Upper lobe of right lung (tissue), 1 donor: ENCODE results near the gene C4orf51. TPM values are rescaled to one million over a fixed set of nuclear protein-coding genes. Genes with fewer than 3 reads are reported as not detected.
"Not testable (repeated sequence)": the region's sequence is repeated elsewhere in the genome, so short reads cannot be mapped to it uniquely, and the experiment has no call there.

Experiments
- ATAC-seq: fragments of 200-7000 bp; cut with Tn5 transposase; one replicate; pipeline ENCODE4 v1.9.1; 2020; ENCODE audit warnings: mild to moderate bottlenecking, moderate library complexity
- DNase-seq: peaks from one replicate; pipeline ENCODE4 v3.0.0-alpha.2; 2020
- H3K27ac ChIP-seq: fragments of 200-600 bp; one replicate; pipeline ENCODE4 v1.8.0; 2022
- H3K27me3 ChIP-seq: fragments of 200-600 bp; one replicate; pipeline ENCODE4 v1.8.0; 2022; ENCODE audit warnings: mild to moderate bottlenecking
- H3K36me3 ChIP-seq: fragments of 200-600 bp; one replicate; pipeline ENCODE4 v1.8.0; 2022
- H3K4me1 ChIP-seq: fragments of 200-600 bp; one replicate; pipeline ENCODE4 v1.8.0; 2022
- H3K4me3 ChIP-seq: fragments of 200-600 bp; one replicate; pipeline ENCODE4 v1.8.0; 2022; ENCODE audit warnings: mild to moderate bottlenecking
- H3K9me3 ChIP-seq: fragments of 200-600 bp; one replicate; pipeline ENCODE4 v1.8.0; 2022
- CTCF ChIP-seq: fragments of 200-600 bp; IDR thresholded peaks from one replicate; pipeline ENCODE4 v1.8.0; 2022; ENCODE audit warnings: antibody characterized with exemption
- intact Hi-C: fragments of 100-400 bp; cut with DNase I; formaldehyde crosslinking; loops from one replicate; pipeline ENCODE4 v1.11.0; 2022
- long read RNA-seq: library from polyadenylated mRNA; unstranded; transcript quantifications from one replicate; pipeline ENCODE4 v2.0.0, GENCODE V29; 2021
- total RNA-seq: library from RNA; stranded (reverse); fragmentation: NEBNext Ultra II Directional; extraction: Animal tissue kit (Norgen Biotek cat#: 25700); gene quantifications from one replicate; pipeline ENCODE4 v1.2.1, GENCODE V29; 2021
- donor health status: DM: no; HTN: yes; CAD: no; lungs with severe emphysema.

C4orf51 gene
- total RNA-seq: not detected
- long read RNA-seq, partial matches to known transcripts: 0 of 1 reads
- long read RNA-seq, other reads (novel, unspliced or antisense): 1 of 1 reads

- H3K9me3 ChIP-seq: no peaks in the 10 kb centered on the region
- intact Hi-C loops: no loop called here
- ATAC-seq (peak; percentile 86), DNase-seq (no peak)
- H3K27me3 ChIP-seq: no peaks in the 10 kb centered on the region
- H3K36me3 ChIP-seq: no peaks in the 10 kb centered on the region
- H3K4me3 ChIP-seq: no peak within 1 kb of the TSS
- TF ChIP-seq CTCF: no peak
- peaks cover 20% of the 10 kb centered on the region for H3K4me1 ChIP-seq
- peak within 1 kb of the TSS; percentile 72 for H3K27ac ChIP-seq
Measured at GRCh38 chr4:145679991-145680455, at the start of gene C4orf51. Gene C4orf51 (plus strand): TSS chr4:145680146. CDS start chr4:145680204, 58 bp downstream.

- intact Hi-C loops: no loop called here
- no peaks in the 10 kb centered on the region for H3K4me1 ChIP-seq
- H3K27ac ChIP-seq: no peak overlapping the region
- no peak overlapping the region for H3K4me3 ChIP-seq
- no peaks in the 10 kb centered on the region for H3K27me3 ChIP-seq
- DNase-seq: no peak
- H3K9me3 ChIP-seq: no peaks in the 10 kb centered on the region
- no peak for TF ChIP-seq CTCF
- no peak for ATAC-seq
- peaks cover 12% of the 10 kb centered on the region for H3K36me3 ChIP-seq
Measured at GRCh38 chr4:145635117-145635516, 44.8 kb upstream of the C4orf51 start.

DNA sequence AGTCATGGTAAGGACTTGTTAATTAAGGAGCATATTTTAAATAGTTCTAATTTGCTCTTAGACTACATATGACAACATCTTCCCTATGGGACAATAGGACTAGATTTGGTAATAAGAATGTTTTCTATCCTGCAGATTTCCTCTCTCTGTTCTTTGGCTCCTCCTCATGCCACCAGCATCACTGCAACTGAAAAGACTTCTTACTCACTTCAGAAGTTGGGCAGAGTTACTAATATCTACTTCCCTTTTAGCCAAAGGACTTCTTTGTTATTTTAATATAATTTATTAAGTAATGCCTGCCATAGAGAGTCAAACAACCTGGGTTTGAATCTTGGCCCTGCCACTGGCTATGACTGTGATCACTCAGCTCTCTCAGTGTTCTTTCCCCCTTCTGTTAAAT lies 44.3 kb upstream of the C4orf51 start:
- peaks cover 12% of the 10 kb centered on the region for H3K36me3 ChIP-seq
- ATAC-seq: no peak
- no peaks in the 10 kb centered on the region for H3K4me1 ChIP-seq
- no peak for DNase-seq
- no peak for TF ChIP-seq CTCF
- no peaks in the 10 kb centered on the region for H3K9me3 ChIP-seq
- H3K27me3 ChIP-seq: no peaks in the 10 kb centered on the region
- H3K4me3 ChIP-seq: no peak overlapping the region
- no peak overlapping the region for H3K27ac ChIP-seq
- intact Hi-C loops: no loop called here

- Histone ChIP-seq H3K4me3 (no peak overlapping the region), H3K9me3 (no peaks in the 10 kb centered on the region), H3K27me3 (no peaks in the 10 kb centered on the region), H3K4me1 (no peaks in the 10 kb centered on the region), H3K36me3 (peaks cover 12% of the 10 kb centered on the region), H3K27ac (no peak overlapping the region)
- TF ChIP-seq CTCF: no peak
- ATAC-seq: no peak
- intact Hi-C loops: no loop called here
- no peak for DNase-seq
Measured at GRCh38 chr4:145639186-145639698, 40.7 kb upstream of the C4orf51 start.

- DNase-seq, ATAC-seq, H3K9me3 ChIP-seq, intact Hi-C loops, H3K4me3 ChIP-seq, H3K27me3 ChIP-seq, H3K4me1 ChIP-seq, H3K27ac ChIP-seq: not testable (repeated sequence)
- peaks cover 16% of the 10 kb centered on the region for H3K36me3 ChIP-seq
Measured at GRCh38 chr4:145640236-145640635, 39.7 kb upstream of the C4orf51 start.

DNA sequence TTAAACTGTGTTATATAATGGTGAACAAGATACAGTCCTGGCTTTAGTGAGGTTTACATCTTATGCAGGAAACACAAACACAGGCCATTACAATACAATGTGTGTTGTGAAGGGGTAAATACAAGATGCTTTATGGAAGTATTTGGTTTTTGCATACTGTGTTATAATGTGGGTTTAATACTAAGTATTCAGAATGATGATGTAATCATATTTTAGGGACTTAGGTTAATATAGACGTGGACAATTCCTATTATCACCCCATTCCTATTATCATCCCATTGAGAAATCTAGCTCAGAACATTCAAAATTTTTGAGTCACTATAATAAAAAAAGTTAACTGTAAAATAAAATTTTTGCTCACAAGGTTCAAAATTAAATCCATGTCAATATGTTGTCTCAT lies 36.7 kb upstream of the C4orf51 start:
- intact Hi-C loops: no loop called here
- H3K36me3 ChIP-seq: peaks cover 33% of the 10 kb centered on the region
- H3K27ac ChIP-seq: no peak overlapping the region
- H3K27me3 ChIP-seq: no peaks in the 10 kb centered on the region
- DNase-seq (no peak), ATAC-seq (no peak)
- no peaks in the 10 kb centered on the region for H3K4me1 ChIP-seq
- no peaks in the 10 kb centered on the region for H3K9me3 ChIP-seq
- H3K4me3 ChIP-seq: no peak overlapping the region
- TF ChIP-seq CTCF: no peak
